Small intestine (tissue), 7 donors: ENCODE data around the gene CYP46A1. TPM values are rescaled to one million over a fixed set of nuclear protein-coding genes. Genes with fewer than 3 reads are reported as not detected.

Experiments
- DNase-seq, 2 donors: peaks; one replicate each; pipeline versions ENCODE4 v3.0.0 to v3.0.0-alpha.2; 2013
- FAIRE-seq: peaks from 2 replicates; lab custom pipeline; 2012; peaks lifted over from hg19 to GRCh38; lab: Jason Lieb, UNC
- H3K27ac ChIP-seq, 3 donors: one replicate each; pipeline ENCODE4 v1.5.1; 2013; ENCODE audit warnings: low read length in 2 of 3, mild to moderate bottlenecking in 2 of 3, control low read depth in 1 of 3, inconsistent platforms in 1 of 3, low read depth in 1 of 3, moderate library complexity in 1 of 3
- H3K27me3 ChIP-seq, 3 donors: one replicate each; pipeline ENCODE4 v1.6.1; 2013; ENCODE audit warnings: low read length in 3 of 3, inconsistent platforms in 1 of 3; ENCODE audit not compliant: control insufficient read depth in 3 of 3, insufficient read depth in 3 of 3
- H3K36me3 ChIP-seq, 3 donors: one replicate each; pipeline ENCODE4 v1.6.1; 2013; ENCODE audit warnings: low read length in 3 of 3, inconsistent platforms in 1 of 3, low read depth in 1 of 3, mild to moderate bottlenecking in 1 of 3, moderate library complexity in 1 of 3; ENCODE audit not compliant: control insufficient read depth in 3 of 3, insufficient read depth in 2 of 3
- H3K4me1 ChIP-seq, 3 donors: one replicate each; pipeline ENCODE4 v1.6.1; 2013; ENCODE audit warnings: low read length in 2 of 3, inconsistent platforms in 1 of 3, low read depth in 1 of 3, mild to moderate bottlenecking in 1 of 3, moderate library complexity in 1 of 3; ENCODE audit not compliant: control insufficient read depth in 3 of 3, insufficient read depth in 2 of 3
- H3K4me3 ChIP-seq, 3 donors: one replicate each; pipeline ENCODE4 v1.5.1; 2013; ENCODE audit warnings: low read length in 3 of 3, control low read depth in 1 of 3, inconsistent platforms in 1 of 3, low read depth in 1 of 3, mild to moderate bottlenecking in 1 of 3, moderate library complexity in 1 of 3
- H3K9me3 ChIP-seq, 2 donors: one replicate each; pipeline ENCODE4 v1.6.1; 2013; ENCODE audit warnings: low read depth in 1 of 2, low read length in 1 of 2; ENCODE audit not compliant: control insufficient read depth in 2 of 2, insufficient read depth in 1 of 2
- WGBS, 3 donors: extraction: QIAGEN DNeasy Blood & Tissue Kit; methylation state at CpG; one replicate each; pipeline ENCODE4 v1.1.7; 2013; 5-methylcytosine and 5-hydroxymethylcytosine counted together
- polyA plus RNA-seq, 4 donors: library from polyadenylated mRNA; stranded (reverse) in 3 of 4; unstranded in 1 of 4; fragments of 200-250 nt in 3 of 4; fragments of 120-200 nt in 1 of 4; gene quantifications; one replicate each; pipeline versions ENCODE4 v1.2.1 to v1.2.3, GENCODE V29; 2013
- donor health status: healthy with polysubstance abuse.
- donor health status: control.
- donor health status: control.
- donor health status: Bipolar disorder and iron deficiency.
- donor health status: healthy.

The CYP46A1 gene
- polyA plus RNA-seq, 4 donors, result 0.64 to 0.96 TPM; not detected in 2

DNA sequence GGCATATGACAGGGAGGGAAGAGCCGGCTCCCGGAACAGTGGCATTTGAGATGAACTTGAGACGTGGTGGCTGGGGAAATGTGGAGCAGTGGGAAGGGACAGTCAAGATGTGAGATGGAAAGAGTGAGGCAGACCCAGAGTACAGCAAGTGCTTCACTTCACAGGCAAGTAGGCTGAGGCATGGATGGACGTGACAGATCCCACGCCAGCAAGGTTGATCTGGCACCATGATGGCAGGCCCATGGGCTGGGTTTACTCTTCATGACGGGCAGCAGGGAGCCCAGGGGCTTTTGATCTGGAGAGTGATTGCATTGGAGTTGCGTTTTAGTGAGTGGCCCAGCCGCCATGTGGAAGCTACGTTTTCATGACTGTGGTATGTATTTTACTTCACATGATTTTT is 91.3 kb downstream of the CYP46A1 start:
- peaks cover 0 to 10% of the 10 kb centered on the region in 2 donors for H3K9me3 ChIP-seq
- H3K27ac ChIP-seq, result no peak overlapping the region
- H3K4me3 ChIP-seq, result no peak overlapping the region
- no peak for FAIRE-seq
- DNase-seq, result no peak
- H3K4me1 ChIP-seq, result no peaks in the 10 kb centered on the region
- H3K27me3 ChIP-seq, result no peaks in the 10 kb centered on the region
- no peaks in the 10 kb centered on the region for H3K36me3 ChIP-seq
- WGBS, 3 donors, result 80 to 84% (median 81%) methylated on average over 9 of the region's 9 CpGs

Other genes with a start within 250 kb of the CYP46A1 start
- 10 to 100 TPM; 38.1 to 61.4 (median 50.9) TPM for gene SETD3, start 203.4 kb upstream of the CYP46A1 start, polyA plus RNA-seq
- gene CCNK, start 202.9 kb upstream of the CYP46A1 start, polyA plus RNA-seq, result 10 to 100 TPM; 13.4 to 43.4 (median 17.3) TPM
- 10 to 100 TPM; 17.6 to 42.3 (median 28.6) TPM for gene CCDC85C, start 80.1 kb upstream of the CYP46A1 start, polyA plus RNA-seq
- under 1 TPM in 3 of 4 donors, not detected in 1; under 0.01 to 0.69 (median 0.59) TPM for gene HHIPL1, start 39.2 kb upstream of the CYP46A1 start, polyA plus RNA-seq
- gene EML1, start 109.1 kb downstream of the CYP46A1 start, polyA plus RNA-seq, result 10 to 100 TPM in 1 of 4 donors, 1 to 10 TPM in 2, under 1 TPM in 1; 0.22 to 20.7 (median 5.8) TPM